Astrocyte of the cerebellum (primary cell): ENCODE measurements around the gene ATP6V1G2.

Experiments
- DNase-seq: peaks from one replicate; pipeline ENCODE4 v3.0.0-alpha.2; 2011; ENCODE audit warnings: low read depth
- H3K4me3 ChIP-seq: 2 replicates; pipeline ENCODE4 v1.5.1; 2011; ENCODE audit warnings: mild to moderate bottlenecking, low read depth, low read length, moderate library complexity
- in situ Hi-C: cut with HindIII; loops from 2 replicates; pipeline ENCODE4 v1.10.0; 2017; ENCODE audit warnings: low sequenced_read_pairs
- TF ChIP-seq, protein P1 (sequence below): IDR thresholded peaks from 2 replicates; pipeline ENCODE4 v1.5.1; 2012; ENCODE audit warnings: low read length, low read depth, moderate library complexity, mild to moderate bottlenecking; ENCODE audit errors: missing control alignments

The ATP6V1G2 gene

GRCh38 chr6:31532644-31533454 is 13.6 kb downstream of the ATP6V1G2 start:
- TF ChIP-seq, protein P1, sequence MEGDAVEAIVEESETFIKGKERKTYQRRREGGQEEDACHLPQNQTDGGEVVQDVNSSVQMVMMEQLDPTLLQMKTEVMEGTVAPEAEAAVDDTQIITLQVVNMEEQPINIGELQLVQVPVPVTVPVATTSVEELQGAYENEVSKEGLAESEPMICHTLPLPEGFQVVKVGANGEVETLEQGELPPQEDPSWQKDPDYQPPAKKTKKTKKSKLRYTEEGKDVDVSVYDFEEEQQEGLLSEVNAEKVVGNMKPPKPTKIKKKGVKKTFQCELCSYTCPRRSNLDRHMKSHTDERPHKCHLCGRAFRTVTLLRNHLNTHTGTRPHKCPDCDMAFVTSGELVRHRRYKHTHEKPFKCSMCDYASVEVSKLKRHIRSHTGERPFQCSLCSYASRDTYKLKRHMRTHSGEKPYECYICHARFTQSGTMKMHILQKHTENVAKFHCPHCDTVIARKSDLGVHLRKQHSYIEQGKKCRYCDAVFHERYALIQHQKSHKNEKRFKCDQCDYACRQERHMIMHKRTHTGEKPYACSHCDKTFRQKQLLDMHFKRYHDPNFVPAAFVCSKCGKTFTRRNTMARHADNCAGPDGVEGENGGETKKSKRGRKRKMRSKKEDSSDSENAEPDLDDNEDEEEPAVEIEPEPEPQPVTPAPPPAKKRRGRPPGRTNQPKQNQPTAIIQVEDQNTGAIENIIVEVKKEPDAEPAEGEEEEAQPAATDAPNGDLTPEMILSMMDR, result no peak
- in situ Hi-C loops, result no loop called here
- no peak overlapping the region for H3K4me3 ChIP-seq
- no peak for DNase-seq

DNA sequence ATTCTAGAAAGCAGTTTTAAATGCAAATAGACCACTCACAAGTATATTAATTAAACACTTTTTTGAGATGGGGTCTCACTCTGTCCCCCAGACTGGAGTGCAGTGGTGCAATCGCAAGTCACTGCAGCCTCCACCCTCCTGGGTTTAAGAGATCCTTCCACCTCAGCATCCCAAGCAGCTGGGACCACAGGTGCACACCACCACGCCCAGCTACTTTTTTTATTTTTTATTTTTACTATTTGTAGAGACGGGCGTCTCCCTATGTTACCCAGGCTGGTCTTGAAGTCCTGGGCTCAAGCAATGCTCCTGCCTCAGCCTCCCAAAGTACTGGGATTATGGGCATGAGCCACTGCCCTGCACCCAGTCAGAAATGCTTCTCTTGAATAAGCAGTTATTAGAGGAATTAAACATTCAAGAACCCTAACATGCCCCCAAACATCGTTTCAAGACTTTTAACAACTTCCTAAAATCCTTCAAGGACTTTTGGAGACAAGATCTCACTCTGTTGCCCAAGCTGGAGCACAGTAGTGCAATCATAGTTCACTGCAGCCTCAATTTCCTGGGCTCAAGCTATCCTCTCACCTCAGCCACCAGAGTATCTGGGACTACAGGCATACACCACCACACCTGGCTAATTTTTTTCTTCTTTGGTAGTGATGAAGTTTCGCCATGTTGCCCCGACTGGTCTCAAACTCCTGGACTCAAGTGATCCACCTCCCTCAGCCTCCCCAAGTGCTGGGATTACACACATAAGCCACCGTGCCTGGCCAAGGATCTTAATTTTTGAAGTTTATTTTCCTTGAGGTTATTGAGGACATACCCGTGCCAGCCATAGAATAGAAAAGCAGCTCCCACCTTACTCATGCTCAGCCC is 14.4 kb downstream of the ATP6V1G2 start:
- TF ChIP-seq, protein P1, result no peak
- in situ Hi-C loops, result no loop called here
- DNase-seq, result no peak
- H3K4me3 ChIP-seq, result no peak overlapping the region

- TF ChIP-seq, protein P1, result no peak
- in situ Hi-C loops, result no loop called here
- H3K4me3 ChIP-seq, result no peak overlapping the region
- no peak for DNase-seq
Measured at GRCh38 chr6:31531162-31531561, 15.2 kb downstream of the ATP6V1G2 start.

- H3K4me3 ChIP-seq, result no peak overlapping the region
- TF ChIP-seq, protein P1, result no peak
- in situ Hi-C loops, result no loop called here
- no peak for DNase-seq
Measured at GRCh38 chr6:31530659-31531058, 15.7 kb downstream of the ATP6V1G2 start.

DNA sequence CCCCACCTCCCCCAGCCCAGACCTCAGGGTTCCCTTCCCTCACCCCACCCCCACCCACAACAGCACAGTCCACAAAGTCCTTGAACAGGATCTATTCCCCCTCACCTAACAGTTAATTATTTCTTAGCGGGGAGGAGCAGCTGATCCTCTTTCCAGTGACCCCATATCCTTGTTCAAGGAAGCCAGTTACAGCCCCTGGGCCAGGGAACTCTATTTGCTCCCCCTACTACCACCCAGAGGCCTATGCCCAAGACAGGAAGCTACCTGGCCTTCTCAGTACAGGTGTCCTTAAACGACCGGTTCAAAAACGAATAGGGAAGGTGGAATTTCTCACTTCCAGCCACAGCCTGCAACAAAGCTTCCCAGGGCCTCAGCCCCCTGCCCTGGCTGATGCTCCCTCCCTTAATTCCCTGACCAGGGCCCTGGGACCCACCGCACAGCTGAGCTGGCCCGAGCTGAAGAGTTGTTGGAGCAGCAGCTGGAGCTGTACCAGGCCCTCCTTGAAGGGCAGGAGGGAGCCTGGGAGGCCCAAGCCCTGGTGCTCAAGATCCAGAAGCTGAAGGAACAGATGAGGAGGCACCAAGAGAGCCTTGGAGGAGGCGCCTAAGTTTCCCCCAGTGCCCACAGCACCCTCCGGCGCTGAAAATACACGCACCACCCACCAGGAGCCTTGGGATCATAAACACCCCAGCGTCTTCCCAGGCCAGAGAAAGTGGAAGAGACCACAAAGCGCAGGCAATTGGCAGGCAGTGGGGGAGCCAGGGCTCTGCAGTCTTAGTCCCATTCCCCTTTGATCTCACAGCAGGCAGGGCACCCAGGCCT is 16.9 kb downstream of the ATP6V1G2 start:
- in situ Hi-C loops, result no loop called here

More for the DNA sequence above, 16.9 kb downstream of the ATP6V1G2 start:
- H3K4me3 ChIP-seq, result no peak overlapping the region
- TF ChIP-seq, protein P1, result no peak
- DNase-seq, result no peak
